NCI-H446 treated with DMSO at 0.1 percent for 48 hours (cell line): ENCODE measurements around the gene TCERG1L.

Experiments used
- DNase-seq: peaks from one replicate; lab custom pipeline; 2025; lab: John Stamatoyannopoulos, UW

TCERG1L gene

GRCh38 chr10:131124945-131125344 lies 186.6 kb downstream of the TCERG1L start:
- DNase-seq = no peak

GRCh38 chr10:131123496-131123895 lies 188.0 kb downstream of the TCERG1L start:
- no peak for DNase-seq

DNA sequence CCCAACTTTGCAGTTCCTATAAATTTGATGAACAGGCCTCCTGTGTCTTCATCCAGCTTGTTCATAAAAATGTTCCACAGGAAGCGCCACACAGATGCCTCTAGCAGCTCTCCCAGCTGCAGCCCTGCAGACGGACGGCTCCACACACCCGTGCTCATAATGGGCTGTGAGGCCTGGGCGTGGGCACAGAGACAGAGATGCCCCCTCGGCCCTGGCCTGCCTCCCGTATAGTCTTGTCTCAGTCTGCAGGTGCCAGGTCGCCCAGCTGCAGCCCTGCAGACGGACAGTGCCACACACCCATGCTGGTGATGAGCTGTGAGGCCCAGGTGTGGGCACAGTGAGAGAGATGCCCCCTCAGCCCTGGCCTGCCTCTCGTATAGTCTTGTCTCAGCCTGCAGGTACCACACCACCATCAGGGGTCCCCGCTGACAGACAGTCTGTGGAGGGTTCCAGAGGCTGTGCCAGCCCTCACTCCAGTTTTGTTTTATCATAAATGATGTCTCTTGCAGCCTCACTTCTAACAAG lies 189.9 kb downstream of the TCERG1L start:
- no peak for DNase-seq

DNA sequence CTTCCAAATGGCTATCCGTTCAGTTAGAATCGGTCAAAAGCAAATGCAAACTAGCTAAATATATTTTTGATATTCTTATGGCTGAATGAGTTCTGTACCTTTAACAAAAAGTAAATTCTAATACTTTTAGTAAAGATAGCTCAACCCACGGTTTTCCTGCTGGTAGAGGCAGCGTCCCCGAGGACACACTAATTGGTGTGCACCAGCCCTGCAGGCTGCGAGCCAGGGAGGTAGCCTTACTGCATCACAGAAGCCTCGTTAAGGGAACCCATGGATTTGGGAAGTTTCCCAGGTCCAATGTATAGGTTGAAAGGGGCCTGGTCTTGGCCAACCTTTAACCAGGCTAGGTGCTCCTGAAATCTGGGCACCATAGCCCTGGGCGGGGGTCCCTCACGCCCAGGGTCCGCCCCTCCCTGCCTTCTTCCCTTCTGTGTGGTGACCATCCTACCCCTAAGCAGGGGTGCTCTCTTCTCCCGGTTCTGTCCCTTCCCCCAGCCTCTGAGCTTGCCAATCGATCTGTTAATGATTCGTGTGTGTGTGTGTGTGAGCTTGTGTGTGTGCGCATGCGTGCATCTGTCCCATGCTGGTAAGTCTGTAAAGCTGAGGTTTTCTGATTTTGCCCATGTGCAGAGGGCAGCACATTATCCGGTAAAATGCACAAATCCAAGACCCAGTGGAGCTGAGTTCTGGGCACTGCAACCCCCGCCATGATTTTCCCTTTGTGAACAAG lies 191.7 kb downstream of the TCERG1L start:
- DNase-seq = no peak

DNA sequence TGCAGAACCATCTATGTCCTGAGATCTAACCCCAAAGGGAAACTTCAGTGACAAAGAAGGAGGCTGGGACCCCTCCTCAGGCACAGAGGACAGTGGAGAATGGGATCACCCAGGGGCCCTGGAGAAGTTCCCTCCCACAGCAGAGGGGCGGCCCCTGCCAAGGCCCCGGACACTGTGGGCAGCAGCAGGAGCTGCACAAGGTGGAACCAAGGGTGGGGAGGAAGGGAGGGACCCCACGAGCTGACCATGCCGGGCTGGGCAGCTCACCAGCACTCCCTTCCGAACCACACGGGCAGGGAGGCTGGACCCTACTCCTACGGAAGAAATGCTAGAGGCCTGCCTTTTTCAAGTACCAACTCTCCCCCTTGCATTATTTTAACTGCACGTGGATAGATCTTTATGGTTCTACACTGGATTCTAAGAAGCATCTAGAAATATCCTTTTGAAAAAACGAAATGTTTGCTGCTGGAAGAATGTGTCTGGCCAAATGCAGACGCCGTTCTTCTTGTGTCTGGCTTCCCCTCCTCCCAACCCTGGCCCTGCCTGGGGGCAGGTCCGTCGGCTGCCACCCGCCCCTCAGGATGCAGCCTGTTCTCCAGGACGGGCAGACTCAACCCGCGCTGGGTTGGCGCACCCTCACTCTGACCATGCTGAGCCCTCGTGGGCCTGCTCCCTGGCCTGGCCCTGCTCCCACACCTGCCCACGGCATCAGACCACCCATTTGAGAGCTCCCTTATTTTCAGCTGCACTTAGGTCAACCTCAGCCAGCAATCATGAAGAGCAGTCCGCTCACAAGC lies 193.9 kb downstream of the TCERG1L start:
- no peak for DNase-seq

DNA sequence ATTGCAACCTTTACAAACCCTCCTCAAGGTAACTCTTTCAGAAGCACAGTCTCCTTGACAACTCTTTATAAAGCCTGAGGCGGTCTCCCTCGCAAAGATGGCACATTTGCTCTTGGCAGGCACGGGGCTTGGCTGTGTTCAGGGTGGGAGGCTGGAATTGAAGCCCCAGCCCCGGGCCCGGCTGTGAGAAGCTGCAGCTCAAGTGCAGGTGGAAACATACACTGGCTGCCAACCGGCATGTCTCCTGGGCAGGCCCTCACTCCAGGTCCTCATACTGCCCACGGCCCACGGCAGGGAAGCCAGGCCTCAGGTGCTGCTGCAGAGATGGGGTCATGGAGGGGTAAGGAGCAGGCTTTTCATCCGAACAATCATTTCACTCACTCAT lies 194.5 kb downstream of the TCERG1L start:
- no peak for DNase-seq

GRCh38 chr10:131116216-131116990 lies 195.1 kb downstream of the TCERG1L start:
- no peak for DNase-seq

- DNase-seq = no peak
Measured at GRCh38 chr10:131115801-131116200, 195.7 kb downstream of the TCERG1L start.

GRCh38 chr10:131115321-131115720 lies 196.2 kb downstream of the TCERG1L start:
- DNase-seq = no peak

- no peak for DNase-seq
Measured at GRCh38 chr10:131114846-131115245, 196.7 kb downstream of the TCERG1L start.

GRCh38 chr10:131113709-131114291 lies 197.7 kb downstream of the TCERG1L start:
- DNase-seq = no peak

- DNase-seq = no peak
Measured at GRCh38 chr10:131113165-131113564, 198.4 kb downstream of the TCERG1L start.

DNA sequence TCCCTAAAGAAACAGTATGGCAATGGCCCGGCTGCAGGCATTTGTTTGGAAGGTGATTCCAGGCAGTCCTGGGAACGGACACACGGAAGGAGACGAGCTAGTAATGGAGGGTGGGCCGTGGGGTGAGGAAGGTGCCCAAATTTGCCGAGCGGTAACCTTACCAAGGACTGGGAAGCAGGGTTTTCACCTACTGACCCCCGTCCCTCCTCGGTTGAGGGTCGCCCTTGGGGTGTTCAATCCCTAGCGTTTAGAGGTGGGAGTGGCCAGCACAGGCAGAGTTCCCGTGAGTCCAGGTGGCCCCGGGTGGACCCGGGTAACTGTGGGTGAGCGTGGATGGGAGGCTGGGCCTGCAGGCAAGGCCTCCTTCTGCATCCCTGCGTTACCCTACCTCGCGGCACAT lies 198.8 kb downstream of the TCERG1L start:
- DNase-seq = no peak

DNA sequence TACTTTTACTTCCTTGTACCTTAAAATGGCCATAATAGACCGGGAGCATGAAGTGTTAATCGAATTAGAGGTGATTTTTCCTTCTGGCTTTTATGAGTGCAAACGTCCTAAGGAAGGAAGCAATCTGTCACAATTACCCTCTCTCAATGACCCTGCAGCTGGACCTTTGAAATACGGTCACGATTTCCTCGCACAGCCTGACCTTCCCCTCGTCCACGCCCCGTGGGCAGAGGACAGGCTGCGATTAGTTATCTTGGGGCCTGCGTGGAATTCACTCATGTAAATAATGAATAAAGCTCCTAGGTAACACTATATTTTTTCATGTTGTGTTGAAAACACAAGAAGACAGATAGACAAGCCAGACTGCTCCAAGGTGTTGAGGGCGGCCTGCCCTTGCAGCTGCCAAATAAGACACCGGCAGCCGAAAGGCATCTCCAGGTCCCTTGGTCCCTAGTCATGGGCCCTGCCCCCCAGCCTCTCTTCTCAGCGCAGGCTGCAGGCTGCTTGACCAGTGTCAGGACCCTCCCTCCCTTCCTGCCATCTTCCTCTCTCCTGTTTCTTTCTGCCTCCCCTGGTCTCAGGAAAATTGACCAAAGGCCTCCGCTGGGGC lies 199.9 kb downstream of the TCERG1L start:
- DNase-seq = no peak

- no peak for DNase-seq
Measured at GRCh38 chr10:131111007-131111406, 200.5 kb downstream of the TCERG1L start.

- DNase-seq = no peak
Measured at GRCh38 chr10:131110241-131110783, 201.2 kb downstream of the TCERG1L start.

DNA sequence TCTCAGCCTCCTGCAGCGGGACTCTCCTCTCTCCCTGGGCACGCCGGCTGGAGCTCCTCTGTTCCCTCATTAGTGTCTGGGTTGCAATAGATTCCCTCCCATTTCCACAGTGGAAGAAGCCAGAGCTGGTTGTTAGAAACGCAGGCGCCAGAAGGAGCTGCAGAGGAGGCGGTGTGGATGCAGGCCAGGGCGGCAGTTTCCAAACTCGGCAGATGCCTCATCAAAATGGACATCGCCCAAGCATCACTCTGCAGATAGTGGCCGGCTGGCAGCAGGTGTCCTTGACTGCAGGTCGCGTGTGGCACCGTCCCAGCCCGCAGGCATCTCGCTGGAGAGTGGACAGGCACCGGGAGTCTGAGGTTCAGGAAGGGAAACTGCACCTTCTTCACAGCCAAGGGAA lies 201.8 kb downstream of the TCERG1L start:
- no peak for DNase-seq

DNA sequence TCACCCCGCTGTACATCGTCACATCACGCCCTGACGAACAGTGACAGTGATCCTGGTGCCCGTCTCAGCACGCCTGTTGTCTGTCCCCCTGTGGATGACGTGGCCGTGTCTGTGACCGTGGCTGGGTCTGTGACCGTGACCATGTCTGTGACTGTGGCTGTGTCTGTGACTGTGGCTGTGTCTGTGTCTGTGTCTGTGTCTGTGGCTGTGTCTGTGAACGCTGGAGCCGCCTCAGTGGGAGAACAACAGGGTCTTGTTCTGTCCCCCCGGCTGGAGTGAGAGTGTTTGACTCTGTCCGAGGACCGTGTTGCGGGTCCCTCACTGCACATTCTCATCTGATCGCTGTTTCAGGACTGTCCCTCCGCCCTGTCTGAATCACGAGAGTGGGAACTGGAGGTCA lies 202.2 kb downstream of the TCERG1L start:
- no peak for DNase-seq

- DNase-seq = no peak
Measured at GRCh38 chr10:131107970-131108369, 203.6 kb downstream of the TCERG1L start.

GRCh38 chr10:131102676-131103075 lies 208.8 kb downstream of the TCERG1L start:
- DNase-seq = no peak

- no peak for DNase-seq
Measured at GRCh38 chr10:131102147-131102546, 209.4 kb downstream of the TCERG1L start.
